ENCODE results near the gene PRKG1.
"Not testable (repeated sequence)": the region's sequence is repeated elsewhere in the genome, so short reads cannot be mapped to it uniquely, and the experiment has no call there.

PRKG1 gene

GRCh38 chr10:51687296-51687695 lies 613.0 kb downstream of the PRKG1 start:
- Histone ChIP-seq H3K36me3 (replicated peaks; ENCODE audit: low read depth, low read length) (no peaks in the 10 kb centered on the region), H3K4me3 (ENCODE audit: low read length) (no peak overlapping the region), H4K20me1 (ENCODE audit: insufficient read depth, low read length) (no peaks in the 10 kb centered on the region), H3K4me2 (ENCODE audit: low read length) (no peak overlapping the region), H3K27me3 (ENCODE audit: low read depth, low read length) (no peaks in the 10 kb centered on the region), H3K27ac (ENCODE audit: low read length) (no peak overlapping the region), H2AFZ (ENCODE audit: low read depth, low read length) (no peak overlapping the region), H3K9ac (ENCODE audit: low read length) (no peak overlapping the region), H3K9me3 (ENCODE audit: insufficient read depth, low read length) (no peaks in the 10 kb centered on the region), H3K79me2 (ENCODE audit: low read length) (no peaks in the 10 kb centered on the region), H3K4me1 (ENCODE audit: low read length) (no peaks in the 10 kb centered on the region)
- TF ChIP-seq EZH2phosphoT487 (IDR thresholded peaks at IDR 0.05; ENCODE audit: low read depth) (no peak), CTCF (IDR thresholded peaks at IDR 0.05; ENCODE audit: low read depth, low read length) (no peak)

DNA sequence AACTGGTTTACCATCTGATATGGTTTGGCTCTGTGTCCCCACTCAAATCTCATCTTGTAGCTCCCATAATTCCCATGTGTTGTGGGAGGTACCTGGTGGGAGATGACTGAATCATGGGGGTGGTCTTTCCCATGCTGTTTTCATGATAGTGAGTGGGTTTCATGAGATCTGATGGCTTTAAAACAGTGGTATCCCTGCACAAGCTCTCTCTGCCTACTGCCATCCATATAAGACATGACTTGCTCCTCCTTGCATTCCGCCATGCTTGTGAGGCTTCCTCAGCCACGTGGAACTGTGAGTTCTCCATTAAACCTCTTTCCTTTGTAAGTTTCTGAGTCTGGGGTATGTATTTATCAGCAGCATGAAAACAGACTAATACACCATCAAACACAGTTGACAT lies 614.5 kb downstream of the PRKG1 start:
- H3K27me3 ChIP-seq (ENCODE audit: low read depth, low read length): not testable (repeated sequence)

GRCh38 chr10:51689536-51689935 lies 615.2 kb downstream of the PRKG1 start:
- no peak overlapping the region for H3K9ac ChIP-seq (ENCODE audit: low read length)
- no peaks in the 10 kb centered on the region for H4K20me1 ChIP-seq (ENCODE audit: insufficient read depth, low read length)
- no peak overlapping the region for H2AFZ ChIP-seq (ENCODE audit: low read depth, low read length)
- H3K4me1 ChIP-seq (ENCODE audit: low read length): no peaks in the 10 kb centered on the region
- no peak overlapping the region for H3K4me3 ChIP-seq (ENCODE audit: low read length)
- H3K79me2 ChIP-seq (ENCODE audit: low read length): no peaks in the 10 kb centered on the region
- no peak overlapping the region for H3K27ac ChIP-seq (ENCODE audit: low read length)
- H3K4me2 ChIP-seq (ENCODE audit: low read length): no peak overlapping the region
- H3K36me3 ChIP-seq (replicated peaks; ENCODE audit: low read depth, low read length): no peaks in the 10 kb centered on the region
- no peak for TF ChIP-seq EZH2phosphoT487 (IDR thresholded peaks at IDR 0.05; ENCODE audit: low read depth)
- TF ChIP-seq CTCF (IDR thresholded peaks at IDR 0.05; ENCODE audit: low read depth, low read length): no peak
- H3K27me3 ChIP-seq (ENCODE audit: low read depth, low read length): no peaks in the 10 kb centered on the region
- H3K9me3 ChIP-seq (ENCODE audit: insufficient read depth, low read length): no peaks in the 10 kb centered on the region

More for the DNA sequence above, 614.5 kb downstream of the PRKG1 start:
- H3K4me2 ChIP-seq (ENCODE audit: low read length); H3K27ac ChIP-seq (ENCODE audit: low read length); H3K9me3 ChIP-seq (ENCODE audit: insufficient read depth, low read length); H4K20me1 ChIP-seq (ENCODE audit: insufficient read depth, low read length); H3K9ac ChIP-seq (ENCODE audit: low read length); H3K79me2 ChIP-seq (ENCODE audit: low read length); H2AFZ ChIP-seq (ENCODE audit: low read depth, low read length); H3K4me1 ChIP-seq (ENCODE audit: low read length); H3K4me3 ChIP-seq (ENCODE audit: low read length); H3K36me3 ChIP-seq (replicated peaks; ENCODE audit: low read depth, low read length): not testable (repeated sequence)

GRCh38 chr10:51691135-51691534 lies 616.8 kb downstream of the PRKG1 start:
- H3K4me1 ChIP-seq (ENCODE audit: low read length): no peaks in the 10 kb centered on the region
- no peaks in the 10 kb centered on the region for H3K27me3 ChIP-seq (ENCODE audit: low read depth, low read length)
- no peak for TF ChIP-seq CTCF (IDR thresholded peaks at IDR 0.05; ENCODE audit: low read depth, low read length)
- TF ChIP-seq EZH2phosphoT487 (IDR thresholded peaks at IDR 0.05; ENCODE audit: low read depth): no peak
- peaks cover 5% of the 10 kb centered on the region for H3K36me3 ChIP-seq (replicated peaks; ENCODE audit: low read depth, low read length)
- peaks cover under 1% of the 10 kb centered on the region; the same call in 1 of the 2 replicates for H3K79me2 ChIP-seq (ENCODE audit: low read length)
- no peak overlapping the region for H2AFZ ChIP-seq (ENCODE audit: low read depth, low read length)
- no peak overlapping the region for H3K27ac ChIP-seq (ENCODE audit: low read length)
- H3K9me3 ChIP-seq (ENCODE audit: insufficient read depth, low read length): no peaks in the 10 kb centered on the region
- no peak overlapping the region for H3K9ac ChIP-seq (ENCODE audit: low read length)
- 0 out of 2 replicates have a peak, but pooled peaks cover 4% of the 10 kb centered on the region for H4K20me1 ChIP-seq (ENCODE audit: insufficient read depth, low read length)
- H3K4me3 ChIP-seq (ENCODE audit: low read length): no peak overlapping the region
- H3K4me2 ChIP-seq (ENCODE audit: low read length): no peak overlapping the region

All from OCI-LY3 (cell line).